ENCODE data around the gene CD7.

The CD7 gene

GRCh38 chr17:82314012-82314726 is 3.2 kb downstream of the CD7 start:
- DNase-seq, result no peak

- no peak for DNase-seq
These were observed 4.0 kb downstream of the CD7 start for GRCh38 chr17:82313195-82314011.

GRCh38 chr17:82311971-82312370 is 5.4 kb downstream of the CD7 start:
- no peak for DNase-seq

- DNase-seq, result no peak
These were observed 6.5 kb downstream of the CD7 start for GRCh38 chr17:82310877-82311276.

GRCh38 chr17:82309656-82310570 is 7.5 kb downstream of the CD7 start:
- no peak for DNase-seq

GRCh38 chr17:82305727-82306300 is 11.6 kb downstream of the CD7 start:
- no peak for DNase-seq

- DNase-seq, result no peak
These were observed 12.3 kb downstream of the CD7 start for GRCh38 chr17:82304826-82305726.

- no peak for DNase-seq
These were observed 13.2 kb downstream of the CD7 start for GRCh38 chr17:82303944-82304808.

- no peak for DNase-seq
These were observed 14.1 kb downstream of the CD7 start for GRCh38 chr17:82302991-82303943.

GRCh38 chr17:82302568-82302963 is 14.8 kb downstream of the CD7 start:
- no peak for DNase-seq

- DNase-seq, result no peak
These were observed 15.4 kb downstream of the CD7 start for GRCh38 chr17:82301916-82302567.

- no peak for DNase-seq
These were observed 16.0 kb downstream of the CD7 start for GRCh38 chr17:82301300-82301915.

- DNase-seq, result no peak
These were observed 16.6 kb downstream of the CD7 start for GRCh38 chr17:82300707-82301270.

GRCh38 chr17:82300228-82300627 is 17.2 kb downstream of the CD7 start:
- DNase-seq, result no peak

- DNase-seq, result no peak
These were observed 18.0 kb downstream of the CD7 start for GRCh38 chr17:82299452-82299851.

GRCh38 chr17:82298538-82299421 is 18.6 kb downstream of the CD7 start:
- no peak for DNase-seq

Data from NCI-H1092 (cell line).